ENCODE results near the gene FAM3B.
A peak's percentile ranks its signal among the peaks of the same experiment; 100 is the strongest.

The FAM3B gene, protein sequence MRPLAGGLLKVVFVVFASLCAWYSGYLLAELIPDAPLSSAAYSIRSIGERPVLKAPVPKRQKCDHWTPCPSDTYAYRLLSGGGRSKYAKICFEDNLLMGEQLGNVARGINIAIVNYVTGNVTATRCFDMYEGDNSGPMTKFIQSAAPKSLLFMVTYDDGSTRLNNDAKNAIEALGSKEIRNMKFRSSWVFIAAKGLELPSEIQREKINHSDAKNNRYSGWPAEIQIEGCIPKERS

DNA sequence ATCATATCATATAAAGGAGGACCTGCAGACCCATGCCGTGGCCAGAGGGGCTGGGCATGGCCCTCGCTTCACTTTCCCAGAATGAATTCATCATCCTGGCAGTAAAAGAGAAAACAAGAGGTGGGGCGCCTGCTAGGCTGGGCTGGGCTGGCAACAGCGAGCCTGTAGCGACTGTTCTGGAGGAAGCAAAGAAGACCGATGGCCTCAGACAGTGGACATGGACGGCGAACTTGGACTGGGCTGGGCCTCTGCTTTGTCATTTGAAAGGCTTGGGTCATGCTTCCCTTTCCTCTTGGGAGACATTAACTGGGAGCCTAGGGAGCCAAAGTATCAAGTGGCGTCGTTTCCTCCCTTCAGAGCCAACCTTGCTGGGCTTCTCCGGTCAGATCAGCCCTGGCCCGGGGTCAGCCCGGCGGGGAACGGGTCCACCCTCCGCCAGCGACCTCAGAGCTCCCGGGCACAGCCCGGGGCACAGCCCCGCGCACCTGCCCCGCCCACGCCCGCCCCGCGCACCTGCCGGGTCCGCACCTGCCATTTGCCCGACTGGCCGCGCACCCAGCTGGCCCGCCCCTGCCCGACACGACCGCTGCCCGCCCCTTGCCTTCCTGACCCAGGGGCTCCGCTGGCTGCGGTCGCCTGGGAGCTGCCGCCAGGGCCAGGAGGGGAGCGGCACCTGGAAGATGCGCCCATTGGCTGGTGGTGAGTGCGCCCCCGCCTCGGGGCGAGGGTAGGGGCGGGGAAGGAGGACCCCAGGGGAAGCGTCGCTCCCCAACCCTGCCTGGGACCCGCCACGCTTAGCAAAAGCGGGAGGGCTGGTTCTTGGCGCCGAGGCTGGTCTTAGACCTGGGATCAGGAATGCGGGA lies at the start of gene FAM3B:
Gene FAM3B (plus strand): TSS at position 602 of the 863 bp plus-strand sequence. CDS start 79 bp downstream, at position 681.
- DNase-seq (ENCODE audit: low read depth, low spot score) = no peak
- peak within 1 kb of the TSS; percentile 49; the same call in 1 of the 2 replicates for H3K4me3 ChIP-seq (ENCODE audit: low read length)
- no peaks in the 10 kb centered on the region for H3K36me3 ChIP-seq (ENCODE audit: control insufficient read depth, insufficient read depth, low read length)
- no peaks in the 10 kb centered on the region for H3K9me3 ChIP-seq (ENCODE audit: control insufficient read depth, insufficient read depth, low read length)
- H3K4me1 ChIP-seq (ENCODE audit: control insufficient read depth, insufficient read depth, low read length) = peaks cover 1% of the 10 kb centered on the region; the same call in 1 of the 2 replicates
- WGBS (ENCODE audit: insufficient coverage, insufficient read length) = no CpG with 5 or more reads among the region's 55 CpGs
- H3K27me3 ChIP-seq (ENCODE audit: control insufficient read depth, insufficient read depth, low read length) = 0 out of 2 replicates have a peak, but pooled peaks cover 2% of the 10 kb centered on the region
- H3K27ac ChIP-seq (ENCODE audit: low read length) = no peak within 1 kb of the TSS

DNA sequence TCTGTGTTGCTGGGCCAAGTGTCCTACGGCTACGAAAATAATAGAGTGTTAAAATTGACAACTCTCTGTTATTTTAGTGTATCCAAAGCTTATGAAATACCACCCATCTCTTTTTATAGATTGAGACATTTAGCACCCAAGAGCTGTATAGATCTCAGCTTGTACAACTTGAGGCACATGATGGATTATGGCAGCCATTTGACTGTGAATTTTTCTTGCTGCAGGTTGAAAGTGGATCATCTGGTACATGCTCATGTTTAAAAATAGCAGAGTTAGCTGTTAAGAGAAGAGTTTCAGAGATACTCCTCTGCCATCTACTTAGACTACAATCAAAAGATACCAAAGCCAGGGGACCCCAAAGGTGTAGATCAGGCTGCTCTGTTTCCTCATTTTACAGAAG lies 49.3 kb upstream of the FAM3B start:
- Histone ChIP-seq H3K27ac (ENCODE audit: low read length) (no peak overlapping the region), H3K9me3 (ENCODE audit: control insufficient read depth, insufficient read depth, low read length) (no peaks in the 10 kb centered on the region; the same call in 1 of the 2 replicates), H3K4me3 (ENCODE audit: low read length) (no peak overlapping the region), H3K27me3 (ENCODE audit: control insufficient read depth, insufficient read depth, low read length) (no peaks in the 10 kb centered on the region), H3K36me3 (ENCODE audit: control insufficient read depth, insufficient read depth, low read length) (no peaks in the 10 kb centered on the region), H3K4me1 (ENCODE audit: control insufficient read depth, insufficient read depth, low read length) (no peaks in the 10 kb centered on the region)
- no CpG with 5 or more reads among the region's 2 CpGs for WGBS (ENCODE audit: insufficient coverage, insufficient read length)
- no peak for DNase-seq (ENCODE audit: low read depth, low spot score)

DNA sequence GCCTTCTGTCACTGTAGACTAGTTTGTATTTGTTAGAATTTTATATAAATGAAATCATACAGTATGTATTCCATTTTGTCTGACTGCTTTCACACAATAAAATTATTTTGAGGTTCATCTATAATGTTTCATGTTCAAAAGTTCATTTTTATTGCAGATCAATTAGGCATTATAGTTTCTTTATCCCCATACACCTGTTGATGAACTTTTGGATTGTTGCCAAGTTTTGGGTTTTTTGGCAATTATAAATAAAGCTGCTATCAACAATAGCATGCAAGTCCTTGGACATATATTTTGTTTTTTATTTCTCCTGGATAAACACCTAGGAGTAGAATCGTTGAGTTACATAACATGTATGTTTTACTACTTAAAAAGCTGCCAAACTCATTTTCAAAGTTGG lies 47.1 kb upstream of the FAM3B start:
- Histone ChIP-seq H3K27me3 (ENCODE audit: control insufficient read depth, insufficient read depth, low read length) (no peaks in the 10 kb centered on the region), H3K27ac (ENCODE audit: low read length) (no peak overlapping the region), H3K4me1 (ENCODE audit: control insufficient read depth, insufficient read depth, low read length) (no peaks in the 10 kb centered on the region), H3K9me3 (ENCODE audit: control insufficient read depth, insufficient read depth, low read length) (no peaks in the 10 kb centered on the region; the same call in 1 of the 2 replicates), H3K36me3 (ENCODE audit: control insufficient read depth, insufficient read depth, low read length) (no peaks in the 10 kb centered on the region), H3K4me3 (ENCODE audit: low read length) (no peak overlapping the region)
- DNase-seq (ENCODE audit: low read depth, low spot score) = no peak
- no CpG with 5 or more reads among the region's 1 CpG for WGBS (ENCODE audit: insufficient coverage, insufficient read length)

DNA sequence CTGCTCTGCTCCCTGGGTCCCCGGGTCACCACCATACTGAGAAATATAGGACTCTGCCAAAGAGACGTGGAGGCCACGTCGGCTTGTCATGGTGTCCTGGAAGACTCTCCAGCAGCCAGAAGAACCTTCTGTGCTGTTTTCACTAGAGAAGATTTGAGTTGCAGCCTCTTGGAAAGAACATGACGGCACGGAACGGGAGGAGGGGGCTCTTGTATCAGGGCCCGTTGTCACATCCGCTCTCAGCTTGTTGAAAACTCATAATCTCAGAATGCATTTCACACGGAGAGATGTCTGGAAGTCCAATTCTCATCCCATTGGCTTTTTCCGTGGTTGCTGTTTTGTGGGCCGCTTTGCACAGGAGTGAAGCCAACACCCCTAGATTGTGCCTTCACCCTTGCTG lies 39.4 kb upstream of the FAM3B start:
- no peaks in the 10 kb centered on the region for H3K36me3 ChIP-seq (ENCODE audit: control insufficient read depth, insufficient read depth, low read length)
- no peaks in the 10 kb centered on the region for H3K9me3 ChIP-seq (ENCODE audit: control insufficient read depth, insufficient read depth, low read length)
- no peak overlapping the region for H3K4me3 ChIP-seq (ENCODE audit: low read length)
- H3K27me3 ChIP-seq (ENCODE audit: control insufficient read depth, insufficient read depth, low read length) = no peaks in the 10 kb centered on the region
- H3K4me1 ChIP-seq (ENCODE audit: control insufficient read depth, insufficient read depth, low read length) = no peaks in the 10 kb centered on the region
- no CpG with 5 or more reads among the region's 12 CpGs for WGBS (ENCODE audit: insufficient coverage, insufficient read length)
- no peak for DNase-seq (ENCODE audit: low read depth, low spot score)
- no peak overlapping the region for H3K27ac ChIP-seq (ENCODE audit: low read length)

DNA sequence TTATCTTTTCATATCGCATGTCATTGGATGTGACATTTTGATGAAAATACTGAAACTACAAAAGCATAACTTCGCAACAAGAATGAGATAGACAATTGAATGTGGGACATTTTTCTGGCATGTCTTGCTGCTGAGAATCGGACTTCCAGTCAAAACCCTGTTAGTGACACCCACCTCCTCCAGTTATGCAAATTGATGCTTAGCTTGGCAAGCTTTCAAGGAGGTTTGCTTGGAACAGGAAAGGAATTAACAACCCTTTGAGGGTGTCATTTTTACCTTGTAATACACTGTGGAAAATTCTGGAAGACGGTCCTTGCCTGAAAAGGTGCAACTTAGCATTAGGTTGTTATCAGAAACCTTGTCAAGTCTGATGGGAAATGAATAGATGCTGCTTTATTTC lies 38.8 kb upstream of the FAM3B start:
- Histone ChIP-seq H3K4me1 (ENCODE audit: control insufficient read depth, insufficient read depth, low read length) (no peaks in the 10 kb centered on the region), H3K36me3 (ENCODE audit: control insufficient read depth, insufficient read depth, low read length) (no peaks in the 10 kb centered on the region), H3K4me3 (ENCODE audit: low read length) (no peak overlapping the region), H3K27me3 (ENCODE audit: control insufficient read depth, insufficient read depth, low read length) (no peaks in the 10 kb centered on the region), H3K9me3 (ENCODE audit: control insufficient read depth, insufficient read depth, low read length) (no peaks in the 10 kb centered on the region), H3K27ac (ENCODE audit: low read length) (no peak overlapping the region)
- WGBS (ENCODE audit: insufficient coverage, insufficient read length) = no CpG with 5 or more reads among the region's 4 CpGs
- DNase-seq (ENCODE audit: low read depth, low spot score) = no peak

DNA sequence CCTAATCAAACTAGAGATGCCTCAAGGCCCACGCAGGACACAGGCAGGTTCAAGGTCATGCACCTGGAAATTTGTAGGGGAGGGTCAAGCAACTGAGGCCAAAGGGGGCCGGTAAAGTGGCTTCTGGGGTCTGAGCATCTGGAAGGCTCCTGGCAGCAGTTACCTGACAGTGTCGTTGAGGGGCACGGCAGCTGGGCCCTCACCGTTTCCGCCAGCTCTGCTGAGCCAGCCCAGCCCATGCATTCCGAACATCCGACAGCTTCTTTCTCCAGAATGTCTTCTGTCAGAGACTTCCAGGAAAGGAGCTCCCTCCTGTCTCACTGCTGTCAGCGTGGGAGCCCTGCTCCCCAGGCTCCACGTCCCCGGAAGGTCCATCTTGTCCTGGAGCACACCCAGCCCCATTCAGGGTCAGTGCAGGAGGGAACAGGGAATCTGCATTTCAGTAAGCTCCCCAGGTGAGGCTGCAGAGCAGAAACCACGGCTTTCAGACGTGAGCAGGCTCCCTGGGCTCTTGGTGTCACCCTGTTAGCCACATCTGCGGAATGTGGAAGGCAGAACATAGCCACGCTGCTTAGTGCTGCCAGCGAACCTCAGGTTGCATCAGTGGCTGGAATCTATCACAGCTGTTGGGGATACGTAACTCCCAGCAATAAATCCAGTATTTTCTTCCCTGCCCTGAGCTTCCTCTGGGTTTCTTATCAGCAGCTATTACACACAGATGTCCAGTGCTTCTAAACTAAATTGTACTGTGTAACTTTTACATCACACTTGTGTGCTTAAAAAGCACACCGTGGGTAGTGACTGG lies 36.3 kb upstream of the FAM3B start:
- no peaks in the 10 kb centered on the region for H3K36me3 ChIP-seq (ENCODE audit: control insufficient read depth, insufficient read depth, low read length)
- H3K4me1 ChIP-seq (ENCODE audit: control insufficient read depth, insufficient read depth, low read length) = no peaks in the 10 kb centered on the region
- DNase-seq (ENCODE audit: low read depth, low spot score) = no peak
- H3K4me3 ChIP-seq (ENCODE audit: low read length) = no peak overlapping the region
- no peaks in the 10 kb centered on the region for H3K27me3 ChIP-seq (ENCODE audit: control insufficient read depth, insufficient read depth, low read length)
- no CpG with 5 or more reads among the region's 18 CpGs for WGBS (ENCODE audit: insufficient coverage, insufficient read length)
- H3K9me3 ChIP-seq (ENCODE audit: control insufficient read depth, insufficient read depth, low read length) = no peaks in the 10 kb centered on the region
- no peak overlapping the region for H3K27ac ChIP-seq (ENCODE audit: low read length)

DNA sequence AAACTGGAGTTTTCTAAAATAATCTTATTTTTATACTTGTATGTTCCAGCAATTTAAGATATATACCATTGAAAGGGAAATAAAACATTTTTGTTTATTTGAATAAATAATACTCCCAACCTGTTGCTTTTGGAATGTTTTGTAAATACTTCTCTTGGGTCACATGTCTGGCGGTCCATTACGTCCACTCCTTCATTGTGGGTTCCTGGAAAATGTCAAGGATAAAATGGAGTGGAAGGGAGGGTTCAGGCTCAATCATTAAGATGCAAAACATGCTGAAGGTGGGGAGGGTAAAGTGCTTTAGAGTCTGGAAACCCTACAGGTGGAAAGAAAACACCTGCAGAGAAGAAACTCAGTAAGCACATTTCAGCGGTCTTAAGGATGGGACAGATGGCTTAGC lies 34.2 kb upstream of the FAM3B start:
- no peaks in the 10 kb centered on the region for H3K36me3 ChIP-seq (ENCODE audit: control insufficient read depth, insufficient read depth, low read length)
- no peak for DNase-seq (ENCODE audit: low read depth, low spot score)
- no peak overlapping the region for H3K4me3 ChIP-seq (ENCODE audit: low read length)
- no peaks in the 10 kb centered on the region for H3K4me1 ChIP-seq (ENCODE audit: control insufficient read depth, insufficient read depth, low read length)
- no peaks in the 10 kb centered on the region for H3K9me3 ChIP-seq (ENCODE audit: control insufficient read depth, insufficient read depth, low read length)
- no peaks in the 10 kb centered on the region for H3K27me3 ChIP-seq (ENCODE audit: control insufficient read depth, insufficient read depth, low read length)
- no peak overlapping the region for H3K27ac ChIP-seq (ENCODE audit: low read length)
- WGBS (ENCODE audit: insufficient coverage, insufficient read length) = no CpG with 5 or more reads among the region's 3 CpGs

DNA sequence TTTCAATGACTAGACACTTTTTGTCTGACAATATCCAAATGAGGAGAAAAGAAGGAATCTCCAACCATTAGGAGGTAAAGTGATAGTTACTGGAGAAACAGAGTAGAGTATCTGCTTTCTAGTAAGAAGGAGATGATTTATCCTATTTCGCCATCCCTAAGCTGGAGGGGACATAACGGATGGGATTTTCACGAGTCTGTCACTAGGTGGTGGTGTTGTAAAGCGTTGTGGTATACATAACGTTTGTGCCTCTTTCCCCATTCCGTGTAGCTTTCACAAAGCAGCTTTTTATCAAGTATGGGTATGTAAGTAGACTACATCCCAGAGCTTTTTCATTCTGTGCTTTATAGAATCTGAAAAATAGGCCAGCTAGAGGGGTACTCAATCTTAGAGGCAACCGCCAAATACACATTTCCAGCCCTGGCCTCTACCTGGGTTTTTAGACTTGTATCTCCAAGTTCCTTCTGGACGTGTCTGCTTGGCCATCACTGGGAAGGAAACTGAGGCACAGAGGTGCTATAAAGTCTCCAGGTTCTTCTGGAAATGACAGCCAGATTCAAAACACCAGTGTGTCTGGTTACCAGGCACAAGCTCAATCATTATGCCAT lies 33.3 kb upstream of the FAM3B start:
- no CpG with 5 or more reads among the region's 8 CpGs for WGBS (ENCODE audit: insufficient coverage, insufficient read length)
- peak; percentile 58 for DNase-seq (ENCODE audit: low read depth, low spot score)
- Histone ChIP-seq H3K27ac (ENCODE audit: low read length) (no peak overlapping the region), H3K4me1 (ENCODE audit: control insufficient read depth, insufficient read depth, low read length) (no peaks in the 10 kb centered on the region), H3K4me3 (ENCODE audit: low read length) (no peak overlapping the region), H3K9me3 (ENCODE audit: control insufficient read depth, insufficient read depth, low read length) (no peaks in the 10 kb centered on the region), H3K27me3 (ENCODE audit: control insufficient read depth, insufficient read depth, low read length) (no peaks in the 10 kb centered on the region), H3K36me3 (ENCODE audit: control insufficient read depth, insufficient read depth, low read length) (no peaks in the 10 kb centered on the region)

DNA sequence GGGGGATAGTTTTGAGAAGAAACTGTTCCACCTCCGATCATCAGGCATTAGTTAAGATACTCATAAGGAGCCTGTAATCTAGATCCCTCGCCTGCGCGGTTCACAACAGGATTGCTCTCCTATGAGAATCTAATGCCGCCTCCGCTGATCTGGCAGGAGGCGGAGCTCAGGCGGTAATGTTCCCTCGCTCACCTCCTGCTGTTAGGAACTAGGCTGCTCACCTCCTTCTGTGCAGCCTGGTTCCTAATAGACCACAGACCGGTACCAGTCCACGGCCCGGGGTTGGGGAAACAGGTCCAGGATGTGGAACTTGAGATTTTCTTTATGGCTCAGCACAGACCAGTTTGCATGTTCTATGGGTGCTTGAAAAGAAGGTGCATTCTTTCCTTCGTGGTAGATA lies 27.2 kb upstream of the FAM3B start:
- Histone ChIP-seq H3K4me1 (ENCODE audit: control insufficient read depth, insufficient read depth, low read length) (0 out of 2 replicates have a peak, but pooled peaks cover 2% of the 10 kb centered on the region), H3K27ac (ENCODE audit: low read length) (no peak overlapping the region), H3K27me3 (ENCODE audit: control insufficient read depth, insufficient read depth, low read length) (no peaks in the 10 kb centered on the region), H3K4me3 (ENCODE audit: low read length) (no peak overlapping the region), H3K36me3 (ENCODE audit: control insufficient read depth, insufficient read depth, low read length) (no peaks in the 10 kb centered on the region), H3K9me3 (ENCODE audit: control insufficient read depth, insufficient read depth, low read length) (no peaks in the 10 kb centered on the region; the same call in 1 of the 2 replicates)
- peak; percentile 20 for DNase-seq (ENCODE audit: low read depth, low spot score)
- WGBS (ENCODE audit: insufficient coverage, insufficient read length) = no CpG with 5 or more reads among the region's 13 CpGs
